DOHH2 (cell line): ENCODE results near the gene SULT4A1.

Experiments
- CTCF ChIP-seq: fragments of 200-600 bp; sonication (generic); IDR thresholded peaks from one replicate; pipeline ENCODE4 v1.5.1; 2014; ENCODE audit warnings: antibody characterized with exemption, mild to moderate bottlenecking, low read depth, low read length; ENCODE audit not compliant: poor library complexity, severe bottlenecking
- EZH2phosphoT487 ChIP-seq: fragments of 200-600 bp; sonication (generic); IDR thresholded peaks from 2 replicates; pipeline ENCODE4 v1.6.1; 2017; ENCODE audit warnings: borderline replicate concordance, mild to moderate bottlenecking, antibody characterized with exemption, low read length, moderate library complexity, mixed read lengths

- TF ChIP-seq CTCF (no peak), EZH2phosphoT487 (no peak)
Observed at GRCh38 chr22:43879901-43880540, 17.7 kb upstream of the SULT4A1 start.
